H9 (cell line): ENCODE measurements around the gene MED13L. TPM values are rescaled to one million over a fixed set of nuclear protein-coding genes. Genes with fewer than 3 reads are reported as not detected.

Experiments used
- DNase-seq: peaks from one replicate; pipeline ENCODE4 v3.0.0-alpha.2; 2017
- H2AFZ ChIP-seq: one replicate; pipeline ENCODE4 v1.6.1; 2013; ENCODE audit warnings: mild to moderate bottlenecking, low read length, control low read depth, moderate library complexity
- H2AK5ac ChIP-seq: 2 replicates; pipeline ENCODE4 v1.6.1; 2013; ENCODE audit warnings: low read length, control low read depth, mixed read lengths; ENCODE audit not compliant: insufficient read length
- H2BK120ac ChIP-seq: one replicate; pipeline ENCODE4 v1.6.1; 2013; ENCODE audit warnings: low read depth, mild to moderate bottlenecking, low read length, control low read depth, inconsistent platforms; ENCODE audit not compliant: poor library complexity, severe bottlenecking
- H2BK12ac ChIP-seq: 2 replicates; pipeline ENCODE4 v1.6.1; 2013; ENCODE audit warnings: low read length, control low read depth, mixed read lengths, low read depth; ENCODE audit not compliant: insufficient read length
- H2BK15ac ChIP-seq: 2 replicates; pipeline ENCODE4 v1.6.1; 2013; ENCODE audit warnings: low read depth, low read length, control low read depth
- H2BK20ac ChIP-seq: one replicate; pipeline ENCODE4 v1.6.1; 2013; ENCODE audit warnings: low read depth, mild to moderate bottlenecking, low read length, control low read depth, inconsistent platforms; ENCODE audit not compliant: poor library complexity, severe bottlenecking
- H2BK5ac ChIP-seq: 2 replicates; pipeline ENCODE4 v1.6.1; 2013; ENCODE audit warnings: low read length, control low read depth, mixed read lengths; ENCODE audit not compliant: insufficient read length
- H3K14ac ChIP-seq: 2 replicates; pipeline ENCODE4 v1.6.1; 2013; ENCODE audit warnings: low read length, control low read depth; ENCODE audit not compliant: insufficient read depth
- H3K18ac ChIP-seq: 2 replicates; pipeline ENCODE4 v1.6.1; 2013; ENCODE audit warnings: low read depth, mild to moderate bottlenecking, mixed read lengths, low read length, control low read depth; ENCODE audit not compliant: insufficient read length
- H3K23ac ChIP-seq: 2 replicates; pipeline ENCODE4 v1.6.1; 2013; ENCODE audit warnings: low read length, control low read depth, mixed read lengths, low read depth; ENCODE audit not compliant: insufficient read length
- H3K23me2 ChIP-seq: 2 replicates; pipeline ENCODE4 v1.6.1; 2013; ENCODE audit warnings: low read depth, mild to moderate bottlenecking, mixed read lengths, low read length, control low read depth; ENCODE audit not compliant: insufficient read length, poor library complexity, severe bottlenecking
- H3K27ac ChIP-seq: 2 replicates; pipeline ENCODE4 v1.5.1; 2013; ENCODE audit warnings: low read length, control low read depth, mixed read lengths, low read depth; ENCODE audit not compliant: insufficient read length
- H3K27me3 ChIP-seq: 2 replicates; pipeline ENCODE4 v1.6.1; 2013; ENCODE audit warnings: low read length, control low read depth, inconsistent platforms; ENCODE audit not compliant: insufficient read depth
- H3K4ac ChIP-seq: 2 replicates; pipeline ENCODE4 v1.6.1; 2013; ENCODE audit warnings: low read depth, mild to moderate bottlenecking, control low read depth, inconsistent platforms, low read length, moderate library complexity
- H3K4me1 ChIP-seq: 2 replicates; pipeline ENCODE4 v1.6.1; 2013; ENCODE audit warnings: low read length, control low read depth, inconsistent platforms; ENCODE audit not compliant: insufficient read depth
- H3K4me2 ChIP-seq: 2 replicates; pipeline ENCODE4 v1.6.1; 2013; ENCODE audit warnings: low read length, control low read depth, mixed read lengths; ENCODE audit not compliant: insufficient read length, insufficient read depth
- H3K56ac ChIP-seq: 2 replicates; pipeline ENCODE4 v1.6.1; 2013; ENCODE audit warnings: low read depth, mild to moderate bottlenecking, mixed read lengths, low read length, control low read depth; ENCODE audit not compliant: insufficient read length
- H3K79me1 ChIP-seq: 2 replicates; pipeline ENCODE4 v1.6.1; 2013; ENCODE audit warnings: low read depth, mild to moderate bottlenecking, moderate library complexity, low read length, control low read depth, inconsistent platforms; ENCODE audit not compliant: insufficient read depth, poor library complexity, severe bottlenecking
- H3K79me2 ChIP-seq: 2 replicates; pipeline ENCODE4 v1.6.1; 2013; ENCODE audit warnings: low read length, control low read depth, inconsistent platforms; ENCODE audit not compliant: insufficient read depth
- H3K9ac ChIP-seq: 2 replicates; pipeline ENCODE4 v1.6.1; 2013; ENCODE audit warnings: low read length, control low read depth, mixed read lengths; ENCODE audit not compliant: insufficient read length; ENCODE audit errors: extremely low read depth
- H3K9me3 ChIP-seq: one replicate; pipeline ENCODE4 v1.6.1; 2013; ENCODE audit warnings: low read depth, low read length, inconsistent platforms; ENCODE audit not compliant: control insufficient read depth
- H3T11ph ChIP-seq: one replicate; pipeline ENCODE4 v1.6.1; 2013; ENCODE audit warnings: mild to moderate bottlenecking, low read length, control low read depth, inconsistent platforms
- H4K20me1 ChIP-seq: one replicate; pipeline ENCODE4 v1.6.1; 2013; ENCODE audit not compliant: control insufficient read depth, insufficient read length, insufficient read depth
- H4K5ac ChIP-seq: 2 replicates; pipeline ENCODE4 v1.6.1; 2013; ENCODE audit warnings: low read depth, mild to moderate bottlenecking, mixed read lengths, low read length, control low read depth; ENCODE audit not compliant: insufficient read length
- H4K8ac ChIP-seq: replicated peaks from 2 replicates; pipeline ENCODE4 v1.6.1; 2013; ENCODE audit warnings: low read length, control low read depth, mixed read lengths, low read depth; ENCODE audit not compliant: insufficient read length
- H4K91ac ChIP-seq: 2 replicates; pipeline ENCODE4 v1.6.1; 2013; ENCODE audit warnings: low read depth, mild to moderate bottlenecking, moderate library complexity, mixed read lengths, low read length, control low read depth; ENCODE audit not compliant: insufficient read length
- H3K27ac Mint-ChIP-seq, 3 experiments: 2 replicates in 2 of 3; 3 replicates in 1 of 3; pipeline ENCODE4 v1.8.0; 2020 to 2021; ENCODE audit warnings: mixed read lengths in 3 of 3, mild to moderate bottlenecking in 1 of 3, moderate library complexity in 1 of 3
- H3K27me3 Mint-ChIP-seq: 2 replicates; pipeline ENCODE4 v1.8.0; 2021; ENCODE audit warnings: low read depth, mild to moderate bottlenecking, moderate library complexity, mixed read lengths
- H3K36me3 Mint-ChIP-seq, 3 experiments: 2 replicates in 2 of 3; 3 replicates in 1 of 3; pipeline ENCODE4 v1.8.0; 2020 to 2021; ENCODE audit warnings: low read depth in 3 of 3, mixed read lengths in 3 of 3; ENCODE audit not compliant: insufficient read depth in 1 of 3
- H3K4me1 Mint-ChIP-seq, 2 experiments: 2 replicates each; pipeline ENCODE4 v1.8.0; 2020; ENCODE audit warnings: mixed read lengths in 2 of 2
- H3K4me3 Mint-ChIP-seq, 2 experiments: 2 replicates in 1 of 2; 3 replicates in 1 of 2; pipeline ENCODE4 v1.8.0; 2020 to 2021; ENCODE audit warnings: mild to moderate bottlenecking in 2 of 2, mixed read lengths in 2 of 2, moderate library complexity in 1 of 2
- H3K9me3 Mint-ChIP-seq, 2 experiments: 2 replicates in 1 of 2; 3 replicates in 1 of 2; pipeline ENCODE4 v1.8.0; 2020; ENCODE audit warnings: mild to moderate bottlenecking in 2 of 2, mixed read lengths in 2 of 2, moderate library complexity in 1 of 2
- WGBS: extraction: QIAGEN DNeasy Blood & Tissue Kit; methylation state at CpG from one replicate; pipeline ENCODE4 v1.1.7; 2013; ENCODE audit warnings: missing lambda C conversion rate, low lambda C conversion rate, mixed read lengths; ENCODE audit not compliant: insufficient read length; ENCODE audit errors: extremely low coverage; 5-methylcytosine and 5-hydroxymethylcytosine counted together
- total RNA-seq: library from RNA; stranded (reverse); gene quantifications from 2 replicates; pipeline ENCODE4 v1.2.1, GENCODE V29; 2021
- TF ChIP-seq, protein P1 (sequence below): fragments of 200-600 bp; sonication (generic); conservative IDR thresholded peaks from 3 replicates; pipeline ENCODE4 v1.8.0; 2021; ENCODE audit warnings: antibody characterized with exemption, mild to moderate bottlenecking

MED13L gene
- total RNA-seq, 1 experiment from 2014 or later: 52.4 TPM

DNA sequence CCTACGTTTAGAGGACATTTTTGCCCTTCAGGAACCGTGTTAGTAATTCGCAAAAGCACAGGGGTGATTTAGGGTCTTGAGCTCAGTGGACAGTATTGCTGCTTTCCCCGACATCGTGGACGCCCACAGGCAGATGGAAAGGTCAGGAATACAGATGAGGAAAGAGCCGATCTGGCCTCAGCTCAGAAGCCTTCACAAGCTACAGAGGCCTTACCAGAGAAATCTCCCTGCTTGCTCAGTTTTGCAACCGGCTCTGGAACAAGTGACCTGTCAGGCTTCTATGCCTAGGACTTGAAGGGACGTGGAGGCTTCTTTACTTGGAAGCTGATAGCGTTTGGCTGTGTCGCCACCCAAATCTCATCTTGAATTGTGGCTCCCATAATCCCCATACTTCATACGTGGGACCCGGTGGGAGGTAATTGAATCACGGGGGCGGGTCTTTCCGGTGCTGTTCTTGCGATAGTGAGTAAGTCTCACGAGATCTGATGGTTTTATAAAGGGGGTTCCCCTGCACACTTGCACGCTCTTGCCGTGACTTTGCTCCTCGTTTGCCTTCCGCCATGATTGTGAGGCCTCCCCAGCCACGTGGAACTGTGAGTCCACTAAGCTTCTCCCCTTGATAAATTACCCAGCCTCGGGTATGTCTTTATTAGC is 332.5 kb downstream of the MED13L start:
- no peaks in the 10 kb centered on the region for H3K23me2 ChIP-seq
- no peak overlapping the region for H3K4ac ChIP-seq
- no peak overlapping the region for H3K56ac ChIP-seq
- no peak overlapping the region for H4K91ac ChIP-seq
- H3K9me3 ChIP-seq: no peaks in the 10 kb centered on the region
- WGBS: no CpG with 5 or more reads among the region's 24 CpGs
- H3K27me3 ChIP-seq: no peaks in the 10 kb centered on the region
- no peak overlapping the region for H4K8ac ChIP-seq
- no peaks in the 10 kb centered on the region for H4K20me1 ChIP-seq
- H2BK12ac ChIP-seq: no peak overlapping the region
- no peak overlapping the region for H3K27ac ChIP-seq
- H3K79me1 ChIP-seq: no peaks in the 10 kb centered on the region
- no peaks in the 10 kb centered on the region; a peak in 1 of 5 replicates for H3K9me3 Mint-ChIP-seq
- no peak overlapping the region for H3K23ac ChIP-seq
- no peak overlapping the region for H3K14ac ChIP-seq
- H2AK5ac ChIP-seq: no peak overlapping the region
- H3T11ph ChIP-seq: no peak overlapping the region
- peaks cover 0 to 4% (median 0%) of the 10 kb centered on the region in 3 experiments; a peak in 1 of 7 replicates for H3K36me3 Mint-ChIP-seq
- no peaks in the 10 kb centered on the region for H3K79me2 ChIP-seq
- TF ChIP-seq, protein P1, sequence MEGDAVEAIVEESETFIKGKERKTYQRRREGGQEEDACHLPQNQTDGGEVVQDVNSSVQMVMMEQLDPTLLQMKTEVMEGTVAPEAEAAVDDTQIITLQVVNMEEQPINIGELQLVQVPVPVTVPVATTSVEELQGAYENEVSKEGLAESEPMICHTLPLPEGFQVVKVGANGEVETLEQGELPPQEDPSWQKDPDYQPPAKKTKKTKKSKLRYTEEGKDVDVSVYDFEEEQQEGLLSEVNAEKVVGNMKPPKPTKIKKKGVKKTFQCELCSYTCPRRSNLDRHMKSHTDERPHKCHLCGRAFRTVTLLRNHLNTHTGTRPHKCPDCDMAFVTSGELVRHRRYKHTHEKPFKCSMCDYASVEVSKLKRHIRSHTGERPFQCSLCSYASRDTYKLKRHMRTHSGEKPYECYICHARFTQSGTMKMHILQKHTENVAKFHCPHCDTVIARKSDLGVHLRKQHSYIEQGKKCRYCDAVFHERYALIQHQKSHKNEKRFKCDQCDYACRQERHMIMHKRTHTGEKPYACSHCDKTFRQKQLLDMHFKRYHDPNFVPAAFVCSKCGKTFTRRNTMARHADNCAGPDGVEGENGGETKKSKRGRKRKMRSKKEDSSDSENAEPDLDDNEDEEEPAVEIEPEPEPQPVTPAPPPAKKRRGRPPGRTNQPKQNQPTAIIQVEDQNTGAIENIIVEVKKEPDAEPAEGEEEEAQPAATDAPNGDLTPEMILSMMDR: no peak
- no peak overlapping the region for H2BK5ac ChIP-seq
- no peak overlapping the region for H2BK120ac ChIP-seq
- DNase-seq: no peak
- H3K4me2 ChIP-seq: no peak overlapping the region
- H2BK20ac ChIP-seq: no peak overlapping the region
- H3K4me1 ChIP-seq: no peaks in the 10 kb centered on the region; the same call in 1 of the 2 replicates
- no peak overlapping the region for H3K4me3 Mint-ChIP-seq
- H2BK15ac ChIP-seq: no peak overlapping the region
- H3K27ac Mint-ChIP-seq: no peak overlapping the region
- H2AFZ ChIP-seq: no peak overlapping the region
- no peak overlapping the region for H4K5ac ChIP-seq
- H3K27me3 Mint-ChIP-seq: no peaks in the 10 kb centered on the region; the same call in none of the 2 replicates
- H3K4me1 Mint-ChIP-seq: peaks cover 8 to 18% of the 10 kb centered on the region in 2 experiments
- no peak overlapping the region for H3K18ac ChIP-seq
- no peak overlapping the region for H3K9ac ChIP-seq
